ENCODE measurements around the gene RAD51C. TPM values are rescaled to one million over a fixed set of nuclear protein-coding genes. Genes with fewer than 3 reads are reported as not detected.

RAD51C gene
- total and polyA plus RNA-seq, 10 of the 15 experiments (the other 5 are each of a cell fraction or from before 2014, with no cell fraction given), result 59.6 to 267 (median 106) TPM

- TF ChIP-seq, protein P1, sequence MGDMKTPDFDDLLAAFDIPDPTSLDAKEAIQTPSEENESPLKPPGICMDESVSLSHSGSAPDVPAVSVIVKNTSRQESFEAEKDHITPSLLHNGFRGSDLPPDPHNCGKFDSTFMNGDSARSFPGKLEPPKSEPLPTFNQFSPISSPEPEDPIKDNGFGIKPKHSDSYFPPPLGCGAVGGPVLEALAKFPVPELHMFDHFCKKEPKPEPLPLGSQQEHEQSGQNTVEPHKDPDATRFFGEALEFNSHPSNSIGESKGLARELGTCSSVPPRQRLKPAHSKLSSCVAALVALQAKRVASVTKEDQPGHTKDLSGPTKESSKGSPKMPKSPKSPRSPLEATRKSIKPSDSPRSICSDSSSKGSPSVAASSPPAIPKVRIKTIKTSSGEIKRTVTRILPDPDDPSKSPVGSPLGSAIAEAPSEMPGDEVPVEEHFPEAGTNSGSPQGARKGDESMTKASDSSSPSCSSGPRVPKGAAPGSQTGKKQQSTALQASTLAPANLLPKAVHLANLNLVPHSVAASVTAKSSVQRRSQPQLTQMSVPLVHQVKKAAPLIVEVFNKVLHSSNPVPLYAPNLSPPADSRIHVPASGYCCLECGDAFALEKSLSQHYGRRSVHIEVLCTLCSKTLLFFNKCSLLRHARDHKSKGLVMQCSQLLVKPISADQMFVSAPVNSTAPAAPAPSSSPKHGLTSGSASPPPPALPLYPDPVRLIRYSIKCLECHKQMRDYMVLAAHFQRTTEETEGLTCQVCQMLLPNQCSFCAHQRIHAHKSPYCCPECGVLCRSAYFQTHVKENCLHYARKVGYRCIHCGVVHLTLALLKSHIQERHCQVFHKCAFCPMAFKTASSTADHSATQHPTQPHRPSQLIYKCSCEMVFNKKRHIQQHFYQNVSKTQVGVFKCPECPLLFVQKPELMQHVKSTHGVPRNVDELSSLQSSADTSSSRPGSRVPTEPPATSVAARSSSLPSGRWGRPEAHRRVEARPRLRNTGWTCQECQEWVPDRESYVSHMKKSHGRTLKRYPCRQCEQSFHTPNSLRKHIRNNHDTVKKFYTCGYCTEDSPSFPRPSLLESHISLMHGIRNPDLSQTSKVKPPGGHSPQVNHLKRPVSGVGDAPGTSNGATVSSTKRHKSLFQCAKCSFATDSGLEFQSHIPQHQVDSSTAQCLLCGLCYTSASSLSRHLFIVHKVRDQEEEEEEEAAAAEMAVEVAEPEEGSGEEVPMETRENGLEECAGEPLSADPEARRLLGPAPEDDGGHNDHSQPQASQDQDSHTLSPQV (IDR thresholded peaks at IDR 0.05), result no peak
- no peak for TF ChIP-seq RAD21 (IDR thresholded peaks at IDR 0.05; ENCODE audit: insufficient read depth, low read depth, low read length)
- no peak for TF ChIP-seq RUNX3 (IDR thresholded peaks at IDR 0.05; ENCODE audit: low read length)
- no peak for TF ChIP-seq REST (IDR thresholded peaks at IDR 0.05; ENCODE audit: low read depth, low read length)
- no peak for TF ChIP-seq NFXL1 (IDR thresholded peaks at IDR 0.05; ENCODE audit: borderline replicate concordance)
- TF ChIP-seq GATAD2B (conservative IDR thresholded peaks at IDR 0.05; ENCODE audit: low read depth), result no peak
- no peak for TF ChIP-seq ASH2L (IDR thresholded peaks at IDR 0.05; ENCODE audit: borderline replicate concordance, low read depth)
- TF ChIP-seq PAX8 (IDR thresholded peaks at IDR 0.05), result no peak
- TF ChIP-seq MYB (IDR thresholded peaks at IDR 0.05; ENCODE audit: borderline replicate concordance, low read depth, low read length), result no peak
- TF ChIP-seq FOXM1 (IDR thresholded peaks at IDR 0.05; ENCODE audit: low read depth, low read length), result no peak
- no peak for TF ChIP-seq NBN (IDR thresholded peaks at IDR 0.05)
- no peak for TF ChIP-seq POLR2AphosphoS2 (IDR thresholded peaks at IDR 0.05; ENCODE audit: low read depth, low read length)
Observed at GRCh38 chr17:58722274-58722673, 29.9 kb downstream of the RAD51C start (continued).

Data from GM12878 (cell line).